ENCODE data around the gene ACSL3.
A peak's percentile ranks its signal among the peaks of the same experiment; 100 is the strongest.
"Not testable (repeated sequence)": the region's sequence is repeated elsewhere in the genome, so short reads cannot be mapped to it uniquely, and the experiment has no call there.

The ACSL3 gene

DNA sequence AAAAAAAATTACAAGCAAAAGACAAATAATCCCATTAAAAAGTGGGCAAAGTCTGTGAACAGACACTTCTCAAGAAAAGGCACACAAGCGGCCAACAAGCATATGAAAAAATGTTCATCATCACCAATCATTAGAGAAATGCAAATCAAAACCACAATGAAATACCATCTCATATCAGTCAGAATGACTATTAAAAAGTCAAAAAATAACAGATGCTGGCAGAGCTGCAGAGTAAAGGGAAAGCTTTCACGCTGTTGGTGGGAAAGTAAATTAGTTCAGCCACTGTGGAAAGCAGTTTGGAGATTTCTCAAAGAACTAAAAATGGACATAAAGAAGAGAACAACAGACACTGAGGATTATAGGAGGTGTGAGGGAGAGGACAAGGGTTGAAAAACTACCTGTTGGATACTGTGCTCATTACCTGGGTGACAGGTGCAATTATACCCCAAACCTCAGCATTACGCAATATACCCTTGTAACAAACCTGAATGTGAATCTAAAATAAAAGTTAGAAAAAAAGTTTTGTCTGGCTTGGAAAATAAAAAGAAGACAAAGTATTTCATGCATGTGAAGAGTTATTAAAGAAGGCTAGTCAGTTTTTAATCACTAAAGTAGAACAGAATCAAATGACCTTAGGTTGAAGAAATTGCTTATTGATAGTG lies 8.7 kb upstream of the ACSL3 start:
- DNase-seq (ENCODE audit: low spot score): no peak

DNA sequence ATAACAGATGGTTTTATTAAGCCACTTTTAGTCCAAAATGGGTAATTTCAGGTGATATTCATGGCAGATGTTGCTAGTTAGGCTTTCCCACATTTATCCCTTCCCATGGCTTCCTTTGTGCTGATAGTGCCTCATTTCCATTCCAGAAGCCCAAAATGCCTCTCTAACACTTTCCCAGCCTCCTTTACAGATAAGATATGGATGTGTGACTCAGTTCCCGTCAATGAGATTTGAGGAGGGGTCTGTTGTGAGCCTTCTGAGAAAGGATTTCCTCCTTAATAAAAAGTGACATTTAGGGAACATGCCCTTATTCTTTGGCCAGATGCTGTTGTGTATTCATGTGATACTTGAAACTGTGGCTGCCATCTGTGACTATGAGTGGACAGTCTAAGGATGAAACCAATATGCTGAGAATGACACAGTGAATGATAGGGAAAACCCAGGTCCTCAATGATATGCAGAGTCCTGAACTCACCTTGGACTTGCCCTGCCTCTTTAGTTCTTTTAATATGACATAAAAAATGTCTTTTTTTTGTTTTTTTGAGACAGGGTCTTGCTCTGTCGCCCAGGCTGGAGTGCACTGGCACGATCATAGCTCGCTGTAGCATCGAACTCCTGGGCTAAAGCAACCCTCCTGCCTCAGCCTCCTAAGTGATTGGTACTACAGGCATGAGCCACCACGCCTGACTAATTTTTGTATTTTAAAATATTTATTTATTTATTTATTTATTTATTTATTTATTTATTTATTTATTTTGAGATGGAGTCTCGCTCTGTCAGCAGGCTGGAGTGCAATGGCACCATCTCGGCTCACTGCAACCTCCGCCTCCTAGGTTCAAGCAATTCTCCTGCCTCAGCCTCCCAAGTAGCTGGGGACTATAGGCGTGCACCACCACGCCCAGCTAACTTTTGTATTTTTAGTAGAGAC lies 5.8 kb upstream of the ACSL3 start:
- DNase-seq (ENCODE audit: low spot score): no peak

DNA sequence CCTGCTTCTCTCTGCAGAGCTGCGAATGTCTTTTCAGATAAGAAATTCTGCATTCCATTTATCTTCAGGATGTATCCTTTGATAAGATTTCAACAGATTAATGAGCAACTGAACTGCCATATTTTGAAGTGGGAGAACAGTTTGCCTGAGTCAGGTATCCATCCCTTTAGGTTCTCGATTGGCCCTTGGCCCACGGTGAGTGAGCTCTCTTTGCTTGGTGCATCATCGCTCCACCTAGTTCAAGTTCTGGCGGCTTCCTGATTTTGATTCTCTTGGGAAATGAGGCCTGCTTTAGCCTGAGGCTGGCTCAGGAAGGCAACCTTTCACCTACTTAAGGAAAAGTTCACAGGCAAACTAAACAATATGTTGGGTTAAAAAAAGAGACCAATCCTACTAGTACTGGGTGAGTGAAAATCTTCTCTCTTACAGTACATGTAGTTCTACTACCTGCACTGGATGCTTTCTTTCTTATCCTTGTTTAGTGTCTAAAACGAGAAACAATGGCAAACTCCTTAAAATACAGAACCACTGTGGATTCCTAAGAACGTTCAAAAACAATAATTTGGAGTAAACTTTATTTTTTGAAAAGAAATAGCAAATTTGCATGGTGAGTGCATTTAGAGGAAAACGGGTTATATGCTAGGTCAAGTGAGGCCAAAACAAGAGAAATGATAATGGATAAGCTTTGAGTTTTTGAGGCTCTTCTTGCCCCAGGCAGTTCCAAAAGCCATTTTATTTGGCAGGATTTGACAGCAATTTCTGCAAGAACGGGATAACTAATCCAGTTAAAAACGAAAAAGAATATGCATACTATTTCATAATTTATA lies 837 bp upstream of the ACSL3 start:
- no peak for DNase-seq (ENCODE audit: low spot score)

- DNase-seq (ENCODE audit: low spot score): peak; percentile 41
These were observed 722 bp downstream of the ACSL3 start for GRCh38 chr2:222861411-222862105.

DNA sequence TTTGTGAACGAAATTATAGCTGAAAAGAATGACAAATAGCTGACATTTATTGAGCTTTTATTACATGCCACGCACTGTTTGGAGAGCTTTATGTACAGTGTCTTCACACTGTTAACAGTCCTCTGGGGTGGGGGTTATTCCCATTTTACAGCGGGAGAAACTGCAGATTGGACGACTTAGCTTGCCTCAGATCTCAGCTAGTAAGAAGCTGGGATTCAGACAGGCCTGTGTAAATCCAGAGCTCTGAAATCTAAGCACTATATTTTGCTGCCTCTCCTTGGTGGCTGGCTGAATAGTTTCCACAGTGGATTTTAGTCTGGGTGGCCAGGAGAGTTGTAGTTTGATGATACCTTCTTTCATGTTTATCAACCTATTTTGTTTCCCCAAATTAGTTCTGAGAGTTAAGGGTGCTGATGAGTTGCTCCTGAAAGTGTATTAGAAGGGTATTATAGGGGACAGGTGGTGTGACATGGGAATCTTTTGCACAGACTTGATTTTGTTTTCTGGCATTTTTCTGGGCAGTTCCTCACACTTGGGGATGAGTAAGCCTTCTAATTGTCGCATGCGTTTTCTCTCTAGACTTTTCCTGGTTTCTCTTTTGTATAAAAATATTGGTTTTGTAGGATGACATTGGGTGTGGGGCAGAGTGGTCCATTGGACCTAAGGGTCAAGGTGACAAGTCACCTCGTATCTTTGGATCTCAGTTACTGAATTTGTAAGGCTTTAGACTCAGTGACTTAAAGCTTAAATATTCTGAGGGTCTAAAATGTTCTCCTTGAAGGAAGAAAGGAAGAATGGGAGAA lies 1.5 kb downstream of the ACSL3 start:
- peak; percentile 39 for DNase-seq (ENCODE audit: low spot score)

GRCh38 chr2:222862909-222863544 lies 2.2 kb downstream of the ACSL3 start:
- no peak for DNase-seq (ENCODE audit: low spot score)

- peak; percentile 47 for DNase-seq (ENCODE audit: low spot score)
These were observed 3.5 kb downstream of the ACSL3 start for GRCh38 chr2:222864296-222864695.

DNA sequence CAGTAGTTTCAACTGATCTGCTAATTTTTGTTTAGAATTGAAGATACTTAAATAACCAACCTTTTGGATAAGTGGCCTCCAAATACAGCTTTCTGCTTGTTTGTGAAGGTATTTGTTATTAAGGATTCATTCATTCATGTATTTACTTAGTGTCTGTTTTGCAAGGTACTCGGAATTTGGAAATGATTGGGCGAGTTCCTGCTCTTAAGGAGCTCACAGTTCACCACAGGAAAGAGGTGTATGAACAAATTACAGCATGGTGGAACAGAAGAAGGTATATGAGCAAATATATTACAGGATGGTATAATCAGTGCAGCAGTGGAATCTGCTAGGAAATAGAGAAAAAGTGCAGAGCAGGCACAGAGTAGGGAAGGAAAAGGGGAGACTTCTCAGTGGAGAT lies 4.5 kb downstream of the ACSL3 start:
- DNase-seq (ENCODE audit: low spot score): no peak

GRCh38 chr2:222866358-222866960 lies 5.6 kb downstream of the ACSL3 start:
- DNase-seq (ENCODE audit: low spot score): no peak

GRCh38 chr2:222868560-222869251 lies 7.9 kb downstream of the ACSL3 start:
- not testable (repeated sequence) for DNase-seq (ENCODE audit: low spot score)

- DNase-seq (ENCODE audit: low spot score): no peak
These were observed 8.4 kb downstream of the ACSL3 start for GRCh38 chr2:222869252-222869560.

- DNase-seq (ENCODE audit: low spot score): no peak
These were observed 10.5 kb downstream of the ACSL3 start for GRCh38 chr2:222871291-222871690.

GRCh38 chr2:222872551-222872950 lies 11.7 kb downstream of the ACSL3 start:
- DNase-seq (ENCODE audit: low spot score): no peak

GRCh38 chr2:222875482-222875881 lies 14.6 kb downstream of the ACSL3 start:
- DNase-seq (ENCODE audit: low spot score): no peak

GRCh38 chr2:222876947-222877346 lies 16.1 kb downstream of the ACSL3 start:
- no peak for DNase-seq (ENCODE audit: low spot score)

DNA sequence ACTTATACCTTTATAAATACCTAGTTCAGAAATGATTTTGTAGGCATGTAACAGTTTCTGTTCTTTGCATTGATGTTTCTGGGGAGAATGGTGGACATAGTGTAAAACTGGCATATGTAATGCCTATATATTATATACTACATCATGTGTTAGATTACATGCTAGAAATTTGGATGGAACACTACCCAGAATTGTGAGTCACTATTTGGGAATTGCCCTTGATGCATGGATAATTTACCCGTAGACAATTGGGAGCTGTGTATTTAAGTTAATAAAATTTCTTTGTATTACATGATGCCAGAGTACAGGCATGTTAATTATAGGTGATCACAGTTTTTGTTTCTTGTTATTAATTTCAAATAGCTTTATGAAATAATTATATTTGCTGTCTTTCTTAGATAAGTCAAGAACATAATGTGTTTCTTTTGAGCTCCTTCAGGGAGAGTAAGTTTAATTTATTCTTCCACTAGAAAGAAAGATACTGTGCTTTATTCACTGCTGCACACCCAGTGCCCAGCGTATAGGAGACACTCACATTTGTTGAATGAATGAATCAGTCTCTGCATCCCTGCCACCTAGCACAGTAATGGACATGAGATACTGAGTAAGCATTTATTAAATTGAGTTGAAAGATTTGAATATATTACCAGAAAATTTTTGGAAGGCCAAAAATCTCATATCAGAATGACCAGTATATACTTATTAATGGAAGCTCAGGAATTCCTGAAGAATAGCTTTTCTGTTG lies 16.9 kb downstream of the ACSL3 start:
- no peak for DNase-seq (ENCODE audit: low spot score)

DNA sequence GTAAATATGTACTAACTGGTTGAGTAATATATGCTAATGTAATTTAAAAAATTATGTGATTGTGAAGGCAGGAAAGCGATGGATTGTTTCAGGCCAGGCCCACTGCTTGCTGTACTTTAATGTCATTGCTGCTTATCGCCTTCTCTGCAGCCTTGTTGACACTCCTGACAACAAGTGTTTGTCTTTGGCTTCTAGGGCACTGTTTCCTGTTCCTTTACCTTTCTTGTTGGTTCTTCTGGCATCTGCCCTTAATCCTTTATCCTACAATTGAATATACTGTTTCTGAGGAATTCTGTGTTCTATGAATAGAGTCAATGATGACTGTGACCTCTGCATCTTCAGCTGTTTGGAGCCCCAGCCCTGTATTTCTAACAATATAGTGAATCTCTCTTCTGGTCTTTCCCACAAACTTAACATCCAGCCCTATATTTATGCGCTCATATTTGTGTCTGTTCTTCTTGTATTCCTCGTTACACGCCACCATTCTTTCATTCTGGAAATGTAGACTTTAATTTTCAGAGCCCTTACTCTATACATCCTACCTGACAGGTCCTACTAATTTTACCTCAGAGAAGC lies 17.6 kb downstream of the ACSL3 start:
- DNase-seq (ENCODE audit: low spot score): no peak

GRCh38 chr2:222878877-222879603 lies 18.2 kb downstream of the ACSL3 start:
- peak; percentile 58 for DNase-seq (ENCODE audit: low spot score)

Measured in AG08395 (cell line).